ENCODE measurements around the gene GGA1.
A peak's percentile ranks its signal among the peaks of the same experiment; 100 is the strongest.

GGA1 gene

DNA sequence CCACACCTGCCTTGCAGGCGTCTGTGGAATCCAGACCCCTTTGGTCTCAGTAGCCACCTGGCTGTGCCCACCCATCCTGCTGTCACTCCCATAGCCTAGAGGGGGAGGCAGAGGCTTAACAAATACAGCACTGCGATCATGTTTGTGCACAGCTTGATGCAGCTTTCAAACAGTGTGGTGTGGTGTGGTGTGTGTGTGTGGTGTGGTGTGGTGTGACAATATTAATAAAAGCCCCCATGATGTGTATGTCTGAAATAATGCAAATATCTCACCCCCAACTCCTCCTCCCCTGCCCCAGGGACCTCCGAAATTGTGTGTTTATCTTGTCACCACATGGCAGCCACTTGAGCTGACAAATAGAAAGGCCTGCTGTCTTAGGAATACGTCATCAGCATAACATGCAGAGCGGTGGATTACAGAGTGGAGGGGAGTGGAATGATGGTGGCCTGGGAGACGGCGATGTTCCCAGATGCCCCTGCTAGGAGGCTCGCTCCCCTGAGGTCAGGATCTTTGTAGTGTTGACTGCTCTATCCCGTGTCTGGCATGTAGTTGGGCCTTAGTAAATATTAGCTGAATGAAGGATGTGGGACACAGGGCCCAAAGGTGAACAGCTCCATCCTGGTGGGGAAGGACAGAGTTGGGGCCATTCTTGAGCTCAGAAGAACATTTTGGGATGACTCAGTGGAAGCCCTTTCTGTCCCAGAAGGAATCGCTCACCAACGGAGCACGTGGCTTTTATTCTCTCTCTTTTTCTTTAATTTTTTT, 52.7 kb downstream of the GGA1 start:
- Histone ChIP-seq H3K27ac (ENCODE audit: insufficient read depth, low read depth, low read length, poor library complexity, severe bottlenecking) (peak overlapping the region; percentile 6), H3K4me3 (ENCODE audit: insufficient read depth, low read depth, low read length) (no peak overlapping the region), H3K9me3 (ENCODE audit: control insufficient read depth, low read length) (no peaks in the 10 kb centered on the region), H3K36me3 (ENCODE audit: control insufficient read depth, insufficient read depth, low read length) (peaks cover 8% of the 10 kb centered on the region), H3K27me3 (ENCODE audit: control insufficient read depth, insufficient read depth, low read length, poor library complexity, severe bottlenecking) (no peaks in the 10 kb centered on the region), H3K4me1 (ENCODE audit: control insufficient read depth, insufficient read depth, low read length) (peaks cover 23% of the 10 kb centered on the region)
- WGBS, 2 experiments, result 87 to 88% methylated on average over 12 of the region's 12 CpGs

DNA sequence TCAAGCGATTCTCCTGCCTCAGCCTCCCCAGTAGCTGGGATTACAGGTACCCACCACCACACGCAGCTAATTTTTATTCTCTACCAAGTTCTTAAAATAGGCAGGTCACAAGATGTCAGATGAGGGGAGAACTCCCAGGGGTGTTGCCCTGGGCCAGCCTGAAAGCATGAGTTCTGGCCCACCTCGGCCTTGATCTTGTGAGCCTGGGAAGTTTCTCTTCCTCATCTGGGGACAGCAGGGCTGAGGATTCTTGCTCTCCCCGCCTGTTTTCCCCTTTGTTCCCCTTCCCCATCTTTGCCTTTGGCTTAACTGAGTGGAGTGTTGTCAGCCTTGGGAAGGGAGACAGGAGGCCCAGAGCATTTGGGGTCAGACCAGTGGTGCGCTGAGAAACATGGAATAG, 53.4 kb downstream of the GGA1 start:
- H3K36me3 ChIP-seq (ENCODE audit: control insufficient read depth, insufficient read depth, low read length), result peaks cover 8% of the 10 kb centered on the region
- 91 to 95% methylated on average over 5 of the region's 5 CpGs for WGBS, 2 experiments
- no peaks in the 10 kb centered on the region for H3K9me3 ChIP-seq (ENCODE audit: control insufficient read depth, low read length)
- H3K4me3 ChIP-seq (ENCODE audit: insufficient read depth, low read depth, low read length), result no peak overlapping the region
- no peaks in the 10 kb centered on the region for H3K27me3 ChIP-seq (ENCODE audit: control insufficient read depth, insufficient read depth, low read length, poor library complexity, severe bottlenecking)
- H3K27ac ChIP-seq (ENCODE audit: insufficient read depth, low read depth, low read length, poor library complexity, severe bottlenecking), result no peak overlapping the region
- H3K4me1 ChIP-seq (ENCODE audit: control insufficient read depth, insufficient read depth, low read length), result peaks cover 23% of the 10 kb centered on the region

DNA sequence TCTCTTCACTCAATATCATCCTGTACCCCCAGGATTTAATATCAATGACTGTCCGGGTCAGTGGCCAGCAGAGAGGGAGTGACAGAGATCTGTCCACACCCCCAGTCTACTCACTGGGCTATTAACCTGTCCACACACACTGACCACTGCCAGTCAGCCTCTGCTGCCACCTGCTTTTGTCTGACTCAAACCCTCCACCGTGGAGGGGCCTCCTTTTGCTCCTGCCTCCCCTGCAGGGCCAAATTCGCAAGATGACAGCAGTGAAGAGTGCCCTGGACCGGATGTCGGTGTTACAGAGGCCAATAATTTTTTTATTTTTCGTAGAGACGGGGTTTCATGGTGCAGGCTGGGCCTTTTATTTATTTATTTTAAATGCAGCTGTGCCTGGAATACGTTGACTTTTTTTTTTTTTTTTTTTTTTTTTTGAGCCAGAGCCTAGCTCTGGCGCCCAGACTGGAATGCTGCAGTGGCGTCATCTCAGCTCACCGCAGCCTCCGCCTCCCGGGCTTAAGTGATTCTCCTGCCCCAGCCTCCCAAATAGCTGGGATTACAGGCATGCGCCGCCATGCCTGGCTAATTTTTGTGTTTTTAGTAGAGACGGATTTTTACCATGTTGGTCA, 55.0 kb downstream of the GGA1 start:
- 94 to 95% methylated on average over 16 of the region's 16 CpGs for WGBS, 2 experiments
- Histone ChIP-seq H3K4me3 (ENCODE audit: insufficient read depth, low read depth, low read length) (no peak overlapping the region), H3K36me3 (ENCODE audit: control insufficient read depth, insufficient read depth, low read length) (peaks cover 8% of the 10 kb centered on the region), H3K9me3 (ENCODE audit: control insufficient read depth, low read length) (no peaks in the 10 kb centered on the region), H3K4me1 (ENCODE audit: control insufficient read depth, insufficient read depth, low read length) (peaks cover 23% of the 10 kb centered on the region), H3K27me3 (ENCODE audit: control insufficient read depth, insufficient read depth, low read length, poor library complexity, severe bottlenecking) (no peaks in the 10 kb centered on the region), H3K27ac (ENCODE audit: insufficient read depth, low read depth, low read length, poor library complexity, severe bottlenecking) (no peak overlapping the region)

DNA sequence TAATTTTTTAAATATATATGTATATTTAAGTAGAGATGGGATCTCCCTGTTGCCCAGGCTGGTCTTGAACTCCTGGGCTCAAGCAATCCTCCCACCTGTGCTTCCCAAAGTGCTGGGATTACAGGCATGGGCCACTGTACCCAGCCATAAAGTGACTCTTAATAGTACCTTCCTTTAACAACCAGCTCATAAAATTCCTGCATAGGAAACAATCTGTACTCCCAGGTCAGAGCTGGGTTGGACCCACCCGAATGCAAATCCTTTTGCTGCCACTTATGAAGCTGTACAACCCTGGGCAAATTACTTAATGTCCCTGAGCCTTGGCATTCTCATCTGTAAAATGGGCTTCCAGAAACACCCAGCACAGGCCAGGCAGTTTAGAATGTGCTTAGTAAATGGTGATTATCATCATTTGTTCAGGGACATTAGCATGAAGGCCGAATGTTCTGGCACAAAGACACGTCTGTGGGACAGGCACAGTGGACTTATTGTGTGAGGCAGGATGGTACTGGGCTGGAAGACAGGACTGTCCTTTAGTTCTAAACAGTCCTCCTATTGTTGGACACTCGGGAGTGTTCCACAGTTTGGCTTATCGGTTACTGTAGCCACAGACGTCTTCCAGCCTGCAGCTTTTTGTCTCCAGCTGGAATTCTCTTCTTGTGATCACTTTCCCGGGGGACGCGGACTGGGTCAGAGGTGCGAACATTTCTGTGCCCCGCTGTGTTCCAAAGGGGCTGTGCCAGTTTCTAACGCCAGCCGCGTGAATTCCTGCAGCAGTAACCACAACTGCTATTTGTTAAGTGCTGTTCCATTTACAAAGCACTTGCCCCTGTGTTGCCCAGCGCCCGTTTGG, 55.8 kb downstream of the GGA1 start:
- H3K27ac ChIP-seq (ENCODE audit: insufficient read depth, low read depth, low read length, poor library complexity, severe bottlenecking), result no peak overlapping the region
- H3K4me1 ChIP-seq (ENCODE audit: control insufficient read depth, insufficient read depth, low read length), result peaks cover 20% of the 10 kb centered on the region
- H3K4me3 ChIP-seq (ENCODE audit: insufficient read depth, low read depth, low read length), result no peak overlapping the region
- peaks cover 8% of the 10 kb centered on the region for H3K36me3 ChIP-seq (ENCODE audit: control insufficient read depth, insufficient read depth, low read length)
- 91 to 92% methylated on average over 16 of the region's 16 CpGs for WGBS, 2 experiments
- H3K27me3 ChIP-seq (ENCODE audit: control insufficient read depth, insufficient read depth, low read length, poor library complexity, severe bottlenecking), result no peaks in the 10 kb centered on the region
- H3K9me3 ChIP-seq (ENCODE audit: control insufficient read depth, low read length), result no peaks in the 10 kb centered on the region

- peaks cover 10% of the 10 kb centered on the region for H3K4me1 ChIP-seq (ENCODE audit: control insufficient read depth, insufficient read depth, low read length)
- peaks cover 8% of the 10 kb centered on the region for H3K36me3 ChIP-seq (ENCODE audit: control insufficient read depth, insufficient read depth, low read length)
- H3K27me3 ChIP-seq (ENCODE audit: control insufficient read depth, insufficient read depth, low read length, poor library complexity, severe bottlenecking), result no peaks in the 10 kb centered on the region
- whole genome bisulfite sequencing, 2 experiments, result 94 to 95% methylated on average over 24 of the region's 24 CpGs
- H3K27ac ChIP-seq (ENCODE audit: insufficient read depth, low read depth, low read length, poor library complexity, severe bottlenecking), result no peak overlapping the region
- no peak overlapping the region for H3K4me3 ChIP-seq (ENCODE audit: insufficient read depth, low read depth, low read length)
- H3K9me3 ChIP-seq (ENCODE audit: control insufficient read depth, low read length), result no peaks in the 10 kb centered on the region
These were observed 56.9 kb downstream of the GGA1 start for GRCh38 chr22:37665487-37665886.

GRCh38 chr22:37669586-37669985, 61.0 kb downstream of the GGA1 start:
- Histone ChIP-seq H3K4me1 (ENCODE audit: control insufficient read depth, insufficient read depth, low read length) (no peaks in the 10 kb centered on the region), H3K4me3 (ENCODE audit: insufficient read depth, low read depth, low read length) (no peak overlapping the region), H3K9me3 (ENCODE audit: control insufficient read depth, low read length) (no peaks in the 10 kb centered on the region), H3K27ac (ENCODE audit: insufficient read depth, low read depth, low read length, poor library complexity, severe bottlenecking) (no peak overlapping the region), H3K27me3 (ENCODE audit: control insufficient read depth, insufficient read depth, low read length, poor library complexity, severe bottlenecking) (no peaks in the 10 kb centered on the region), H3K36me3 (ENCODE audit: control insufficient read depth, insufficient read depth, low read length) (peaks cover 8% of the 10 kb centered on the region)
- WGBS, 2 experiments, result 93 to 96% methylated on average over 6 of the region's 6 CpGs

DNA sequence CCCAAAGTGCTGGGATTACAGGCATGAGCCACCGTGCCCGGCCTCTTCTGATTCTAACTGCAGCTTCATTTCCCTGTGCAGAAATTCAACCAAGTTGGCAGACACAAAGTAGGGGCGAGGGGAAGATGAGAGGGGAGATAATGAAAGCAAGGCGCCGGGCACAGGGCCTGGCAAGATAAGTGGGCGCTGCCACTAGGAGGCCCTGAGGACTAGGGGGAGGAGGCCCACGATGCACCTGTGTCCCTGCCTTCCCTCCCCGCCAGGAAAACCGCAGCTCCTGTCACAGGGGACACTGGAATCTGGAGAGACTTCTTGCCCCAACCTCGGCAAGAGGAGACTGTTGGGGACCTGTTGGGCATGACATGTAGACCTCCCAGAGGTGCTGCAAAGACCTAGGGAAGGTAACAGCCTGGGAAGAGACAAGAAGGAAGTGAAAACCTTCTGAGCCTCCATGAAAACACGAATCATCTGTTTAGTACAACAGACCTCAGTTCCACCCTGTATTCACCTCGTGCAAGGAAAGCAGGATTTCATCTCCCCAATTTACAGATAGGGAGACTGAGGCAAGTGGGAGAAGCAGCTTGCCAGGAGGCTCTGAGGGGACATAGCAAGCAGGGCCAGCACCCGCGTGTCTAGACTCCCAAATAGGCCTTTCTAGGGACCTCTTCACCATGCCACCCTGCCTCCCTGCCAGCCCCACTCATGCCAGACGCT, 63.7 kb downstream of the GGA1 start:
- no peaks in the 10 kb centered on the region for H3K36me3 ChIP-seq (ENCODE audit: control insufficient read depth, insufficient read depth, low read length)
- WGBS, 2 experiments, result 90 to 91% methylated on average over 15 of the region's 15 CpGs
- peaks cover 17% of the 10 kb centered on the region for H3K27me3 ChIP-seq (ENCODE audit: control insufficient read depth, insufficient read depth, low read length, poor library complexity, severe bottlenecking)
- H3K9me3 ChIP-seq (ENCODE audit: control insufficient read depth, low read length), result no peaks in the 10 kb centered on the region
- H3K4me1 ChIP-seq (ENCODE audit: control insufficient read depth, insufficient read depth, low read length), result peaks cover 5% of the 10 kb centered on the region
- no peak overlapping the region for H3K4me3 ChIP-seq (ENCODE audit: insufficient read depth, low read depth, low read length)
- no peak overlapping the region for H3K27ac ChIP-seq (ENCODE audit: insufficient read depth, low read depth, low read length, poor library complexity, severe bottlenecking)

DNA sequence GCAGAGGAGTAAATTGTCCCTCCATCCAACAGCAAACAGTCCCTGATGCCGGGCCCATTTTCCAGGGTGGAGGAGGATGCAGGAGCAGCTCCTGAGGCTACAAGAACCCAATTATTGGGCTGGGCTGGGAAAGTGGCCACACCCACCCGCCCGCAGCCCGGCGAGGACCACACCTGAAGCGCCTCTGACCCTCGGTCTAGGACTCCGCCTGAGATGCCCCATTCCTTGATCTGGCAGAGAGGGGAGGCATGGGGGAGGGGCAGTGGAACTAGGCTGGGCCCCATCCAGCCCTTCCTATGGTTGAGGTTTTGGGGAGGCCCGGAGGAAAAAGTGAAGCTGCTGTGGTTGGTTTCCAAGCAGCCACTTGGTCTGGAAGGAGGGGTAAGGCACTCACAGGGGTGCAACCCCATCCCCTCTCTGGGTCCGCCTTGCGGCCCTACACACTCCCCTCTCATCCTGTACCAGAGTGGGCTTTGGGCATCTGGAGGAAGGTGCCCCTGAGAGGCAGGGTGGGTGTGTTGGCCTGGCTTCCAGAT, 64.4 kb downstream of the GGA1 start:
- Histone ChIP-seq H3K36me3 (ENCODE audit: control insufficient read depth, insufficient read depth, low read length) (no peaks in the 10 kb centered on the region), H3K4me3 (ENCODE audit: insufficient read depth, low read depth, low read length) (no peak overlapping the region), H3K4me1 (ENCODE audit: control insufficient read depth, insufficient read depth, low read length) (peaks cover 5% of the 10 kb centered on the region), H3K27me3 (ENCODE audit: control insufficient read depth, insufficient read depth, low read length, poor library complexity, severe bottlenecking) (peaks cover 17% of the 10 kb centered on the region), H3K9me3 (ENCODE audit: control insufficient read depth, low read length) (no peaks in the 10 kb centered on the region), H3K27ac (ENCODE audit: insufficient read depth, low read depth, low read length, poor library complexity, severe bottlenecking) (no peak overlapping the region)
- 89 to 90% methylated on average over 11 of the region's 11 CpGs for WGBS, 2 experiments

DNA sequence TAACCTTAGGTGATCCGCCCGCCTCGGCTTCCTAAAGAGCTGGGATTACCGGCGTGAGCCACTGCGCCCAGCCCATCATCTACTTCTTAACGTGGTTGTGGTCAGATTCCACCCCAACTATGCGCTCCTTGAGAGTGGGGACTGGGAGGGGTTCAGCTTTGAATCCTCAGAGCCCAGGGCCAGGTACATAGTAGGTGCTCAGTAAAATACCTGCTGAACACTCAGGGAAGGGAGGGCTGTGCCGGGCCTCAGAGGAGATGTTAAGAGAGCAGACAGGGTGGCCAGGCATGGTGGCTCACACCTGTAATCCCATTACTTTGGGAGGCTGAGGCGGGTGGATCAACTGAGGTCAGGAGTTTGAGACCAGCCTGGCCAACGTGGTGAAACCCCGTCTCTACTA, 65.6 kb downstream of the GGA1 start:
- no peaks in the 10 kb centered on the region for H3K9me3 ChIP-seq (ENCODE audit: control insufficient read depth, low read length)
- WGBS, 2 experiments, result 94% methylated on average over 12 of the region's 12 CpGs
- H3K27ac ChIP-seq (ENCODE audit: insufficient read depth, low read depth, low read length, poor library complexity, severe bottlenecking), result no peak overlapping the region
- no peaks in the 10 kb centered on the region for H3K36me3 ChIP-seq (ENCODE audit: control insufficient read depth, insufficient read depth, low read length)
- no peak overlapping the region for H3K4me3 ChIP-seq (ENCODE audit: insufficient read depth, low read depth, low read length)
- peaks cover 17% of the 10 kb centered on the region for H3K27me3 ChIP-seq (ENCODE audit: control insufficient read depth, insufficient read depth, low read length, poor library complexity, severe bottlenecking)
- peaks cover 5% of the 10 kb centered on the region for H3K4me1 ChIP-seq (ENCODE audit: control insufficient read depth, insufficient read depth, low read length)

All from ectodermal cell (in vitro differentiated cells).